ENCODE results near the gene TRABD2B. TPM values are rescaled to one million over a fixed set of nuclear protein-coding genes. Genes with fewer than 3 reads are reported as not detected.

TRABD2B gene
- total and polyA plus RNA-seq, 2 of the 4 experiments (the other 2 are of a cell fraction), result not detected

DNA sequence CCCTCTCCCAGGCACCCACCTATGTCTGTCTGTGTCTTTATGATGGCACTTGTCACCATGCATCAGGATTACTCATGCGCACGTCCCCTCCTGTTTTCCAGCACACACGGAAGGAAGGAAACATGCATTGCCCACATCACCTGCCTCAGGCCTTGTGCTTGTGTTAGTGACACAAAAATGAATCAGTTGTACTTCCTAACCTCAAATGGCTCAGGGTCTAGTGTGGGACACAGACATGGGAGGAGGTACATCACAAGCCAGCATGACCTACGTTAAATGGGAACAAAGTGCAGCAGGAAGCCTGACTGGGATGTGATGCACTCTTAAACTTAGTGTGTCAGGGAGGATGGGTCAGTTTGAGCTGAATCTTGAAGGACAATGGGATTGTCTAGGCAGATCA lies 126.7 kb downstream of the TRABD2B start:
- H3K23ac ChIP-seq (ENCODE audit: low read depth, low read length), result no peak overlapping the region
- no TSS peak for BruUV-seq (replicated peaks)
- H2AFZ ChIP-seq (replicated peaks; ENCODE audit: low read length, poor library complexity), result no peak overlapping the region
- no peak for ATAC-seq (ENCODE audit: low read depth)
- H3K9me3 ChIP-seq (ENCODE audit: control insufficient read depth, insufficient read depth, low read length), result no peaks in the 10 kb centered on the region
- no peak overlapping the region for H2AK5ac ChIP-seq (ENCODE audit: low read depth, low read length)
- H4K20me1 ChIP-seq (ENCODE audit: insufficient read depth, low read length), result no peaks in the 10 kb centered on the region
- in situ Hi-C loops (cut with MboI; ENCODE audit: low sequenced_read_pairs), result no loop called here
- H2BK15ac ChIP-seq (ENCODE audit: low read depth, low read length), result no peak overlapping the region
- ChIA-PET CTCF (no interaction called here), POLR2A (ENCODE audit: unreplicated experiment) (no interaction called here)
- no peak overlapping the region for H2BK20ac ChIP-seq (ENCODE audit: low read depth, low read length)
- TF ChIP-seq, protein P1, sequence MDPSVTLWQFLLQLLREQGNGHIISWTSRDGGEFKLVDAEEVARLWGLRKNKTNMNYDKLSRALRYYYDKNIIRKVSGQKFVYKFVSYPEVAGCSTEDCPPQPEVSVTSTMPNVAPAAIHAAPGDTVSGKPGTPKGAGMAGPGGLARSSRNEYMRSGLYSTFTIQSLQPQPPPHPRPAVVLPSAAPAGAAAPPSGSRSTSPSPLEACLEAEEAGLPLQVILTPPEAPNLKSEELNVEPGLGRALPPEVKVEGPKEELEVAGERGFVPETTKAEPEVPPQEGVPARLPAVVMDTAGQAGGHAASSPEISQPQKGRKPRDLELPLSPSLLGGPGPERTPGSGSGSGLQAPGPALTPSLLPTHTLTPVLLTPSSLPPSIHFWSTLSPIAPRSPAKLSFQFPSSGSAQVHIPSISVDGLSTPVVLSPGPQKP (IDR thresholded peaks at IDR 0.05; ENCODE audit: borderline replicate concordance, low read depth, low read length), result no peak
- TF ChIP-seq FOS (IDR thresholded peaks at IDR 0.05; ENCODE audit: low read depth, low read length) (no peak), NFE2L2 (IDR thresholded peaks at IDR 0.05; ENCODE audit: low read depth, low read length) (no peak), POLR2A (IDR thresholded peaks at IDR 0.05; ENCODE audit: low read depth, low read length) (no peak), MXI1 (IDR thresholded peaks at IDR 0.05; ENCODE audit: borderline replicate concordance, low read depth, low read length) (no peak)
- H3K56ac ChIP-seq (ENCODE audit: extremely low read depth, insufficient read depth, low read length), result no peak overlapping the region
- H3K4ac ChIP-seq (ENCODE audit: low read depth, low read length), result no peak overlapping the region
- no peaks in the 10 kb centered on the region for H3K9me1 ChIP-seq (ENCODE audit: insufficient read depth, low read length)
- WGBS, 2 experiments (ENCODE audit: extremely low coverage in 2 of 2, insufficient read length in 1 of 2), result 31% methylated on average over 1 of the region's 4 CpGs; no CpG with 5 or more reads in 1 of the 2 experiments
- H4K91ac ChIP-seq (ENCODE audit: insufficient read depth, low read depth, low read length), result no peak overlapping the region
- H3K9ac ChIP-seq (ENCODE audit: low read depth, low read length), result no peak overlapping the region
- no peak overlapping the region for H3K18ac ChIP-seq (ENCODE audit: low read depth, low read length)
- intact Hi-C loops (cut with micrococcal nuclease), result no loop called here
- H2AK9ac ChIP-seq (replicated peaks; ENCODE audit: low read depth, low read length, poor library complexity), result no peak overlapping the region
- H4K8ac ChIP-seq (ENCODE audit: low read depth in 2 of 2, low read length in 2 of 2), result no peak overlapping the region
- H3K79me1 ChIP-seq (ENCODE audit: low read depth in 1 of 2, low read length in 2 of 2), result no peaks in the 10 kb centered on the region
- no peaks in the 10 kb centered on the region for H3K4me1 ChIP-seq (ENCODE audit: control insufficient read depth, insufficient read depth, low read length)
- H3K27ac ChIP-seq (ENCODE audit: insufficient read depth, low read length), result no peak overlapping the region
- H3K27me3 ChIP-seq (ENCODE audit: control insufficient read depth, insufficient read depth, low read length), result no peaks in the 10 kb centered on the region
- no peak overlapping the region for H3K14ac ChIP-seq (replicated peaks; ENCODE audit: low read depth, low read length)
- no peak overlapping the region for H3K4me3 ChIP-seq (ENCODE audit: insufficient read depth, low read depth, low read length)
- dilution Hi-C loops (cut with HindIII; ENCODE audit: low sequenced_read_pairs, unreplicated experiment), result no loop called here
- H4K5ac ChIP-seq (ENCODE audit: low read depth, low read length), result no peak overlapping the region
- no peak overlapping the region for H3K4me2 ChIP-seq (ENCODE audit: low read depth, low read length)
- H2BK120ac ChIP-seq (ENCODE audit: low read depth, low read length), result no peak overlapping the region
- DNase-seq, result no peak
- no peak overlapping the region for H2BK5ac ChIP-seq (ENCODE audit: low read depth, low read length, poor library complexity, severe bottlenecking)
- no peaks in the 10 kb centered on the region for H3K36me3 ChIP-seq (ENCODE audit: control insufficient read depth, insufficient read depth, low read length)
